H9 (cell line): ENCODE data around the gene CELA3B. TPM values are rescaled to one million over a fixed set of nuclear protein-coding genes. Genes with fewer than 3 reads are reported as not detected.

Experiments used
- DNase-seq: peaks from one replicate; pipeline ENCODE4 v3.0.0-alpha.2; 2017
- H2AFZ ChIP-seq: one replicate; pipeline ENCODE4 v1.6.1; 2013; ENCODE audit warnings: mild to moderate bottlenecking, low read length, control low read depth, moderate library complexity
- H2AK5ac ChIP-seq: 2 replicates; pipeline ENCODE4 v1.6.1; 2013; ENCODE audit warnings: low read length, control low read depth, mixed read lengths; ENCODE audit not compliant: insufficient read length
- H2BK120ac ChIP-seq: one replicate; pipeline ENCODE4 v1.6.1; 2013; ENCODE audit warnings: low read depth, mild to moderate bottlenecking, low read length, control low read depth, inconsistent platforms; ENCODE audit not compliant: poor library complexity, severe bottlenecking
- H2BK12ac ChIP-seq: 2 replicates; pipeline ENCODE4 v1.6.1; 2013; ENCODE audit warnings: low read length, control low read depth, mixed read lengths, low read depth; ENCODE audit not compliant: insufficient read length
- H2BK15ac ChIP-seq: 2 replicates; pipeline ENCODE4 v1.6.1; 2013; ENCODE audit warnings: low read depth, low read length, control low read depth
- H2BK20ac ChIP-seq: one replicate; pipeline ENCODE4 v1.6.1; 2013; ENCODE audit warnings: low read depth, mild to moderate bottlenecking, low read length, control low read depth, inconsistent platforms; ENCODE audit not compliant: poor library complexity, severe bottlenecking
- H2BK5ac ChIP-seq: 2 replicates; pipeline ENCODE4 v1.6.1; 2013; ENCODE audit warnings: low read length, control low read depth, mixed read lengths; ENCODE audit not compliant: insufficient read length
- H3K14ac ChIP-seq: 2 replicates; pipeline ENCODE4 v1.6.1; 2013; ENCODE audit warnings: low read length, control low read depth; ENCODE audit not compliant: insufficient read depth
- H3K18ac ChIP-seq: 2 replicates; pipeline ENCODE4 v1.6.1; 2013; ENCODE audit warnings: low read depth, mild to moderate bottlenecking, mixed read lengths, low read length, control low read depth; ENCODE audit not compliant: insufficient read length
- H3K23ac ChIP-seq: 2 replicates; pipeline ENCODE4 v1.6.1; 2013; ENCODE audit warnings: low read length, control low read depth, mixed read lengths, low read depth; ENCODE audit not compliant: insufficient read length
- H3K23me2 ChIP-seq: 2 replicates; pipeline ENCODE4 v1.6.1; 2013; ENCODE audit warnings: low read depth, mild to moderate bottlenecking, mixed read lengths, low read length, control low read depth; ENCODE audit not compliant: insufficient read length, poor library complexity, severe bottlenecking
- H3K27ac ChIP-seq: 2 replicates; pipeline ENCODE4 v1.5.1; 2013; ENCODE audit warnings: low read length, control low read depth, mixed read lengths, low read depth; ENCODE audit not compliant: insufficient read length
- H3K27me3 ChIP-seq: 2 replicates; pipeline ENCODE4 v1.6.1; 2013; ENCODE audit warnings: low read length, control low read depth, inconsistent platforms; ENCODE audit not compliant: insufficient read depth
- H3K4ac ChIP-seq: 2 replicates; pipeline ENCODE4 v1.6.1; 2013; ENCODE audit warnings: low read depth, mild to moderate bottlenecking, control low read depth, inconsistent platforms, low read length, moderate library complexity
- H3K4me1 ChIP-seq: 2 replicates; pipeline ENCODE4 v1.6.1; 2013; ENCODE audit warnings: low read length, control low read depth, inconsistent platforms; ENCODE audit not compliant: insufficient read depth
- H3K4me2 ChIP-seq: 2 replicates; pipeline ENCODE4 v1.6.1; 2013; ENCODE audit warnings: low read length, control low read depth, mixed read lengths; ENCODE audit not compliant: insufficient read length, insufficient read depth
- H3K56ac ChIP-seq: 2 replicates; pipeline ENCODE4 v1.6.1; 2013; ENCODE audit warnings: low read depth, mild to moderate bottlenecking, mixed read lengths, low read length, control low read depth; ENCODE audit not compliant: insufficient read length
- H3K79me1 ChIP-seq: 2 replicates; pipeline ENCODE4 v1.6.1; 2013; ENCODE audit warnings: low read depth, mild to moderate bottlenecking, moderate library complexity, low read length, control low read depth, inconsistent platforms; ENCODE audit not compliant: insufficient read depth, poor library complexity, severe bottlenecking
- H3K79me2 ChIP-seq: 2 replicates; pipeline ENCODE4 v1.6.1; 2013; ENCODE audit warnings: low read length, control low read depth, inconsistent platforms; ENCODE audit not compliant: insufficient read depth
- H3K9ac ChIP-seq: 2 replicates; pipeline ENCODE4 v1.6.1; 2013; ENCODE audit warnings: low read length, control low read depth, mixed read lengths; ENCODE audit not compliant: insufficient read length; ENCODE audit errors: extremely low read depth
- H3K9me3 ChIP-seq: one replicate; pipeline ENCODE4 v1.6.1; 2013; ENCODE audit warnings: low read depth, low read length, inconsistent platforms; ENCODE audit not compliant: control insufficient read depth
- H3T11ph ChIP-seq: one replicate; pipeline ENCODE4 v1.6.1; 2013; ENCODE audit warnings: mild to moderate bottlenecking, low read length, control low read depth, inconsistent platforms
- H4K20me1 ChIP-seq: one replicate; pipeline ENCODE4 v1.6.1; 2013; ENCODE audit not compliant: control insufficient read depth, insufficient read length, insufficient read depth
- H4K5ac ChIP-seq: 2 replicates; pipeline ENCODE4 v1.6.1; 2013; ENCODE audit warnings: low read depth, mild to moderate bottlenecking, mixed read lengths, low read length, control low read depth; ENCODE audit not compliant: insufficient read length
- H4K8ac ChIP-seq: replicated peaks from 2 replicates; pipeline ENCODE4 v1.6.1; 2013; ENCODE audit warnings: low read length, control low read depth, mixed read lengths, low read depth; ENCODE audit not compliant: insufficient read length
- H4K91ac ChIP-seq: 2 replicates; pipeline ENCODE4 v1.6.1; 2013; ENCODE audit warnings: low read depth, mild to moderate bottlenecking, moderate library complexity, mixed read lengths, low read length, control low read depth; ENCODE audit not compliant: insufficient read length
- H3K27ac Mint-ChIP-seq, 3 experiments: 2 replicates in 2 of 3; 3 replicates in 1 of 3; pipeline ENCODE4 v1.8.0; 2020 to 2021; ENCODE audit warnings: mixed read lengths in 3 of 3, mild to moderate bottlenecking in 1 of 3, moderate library complexity in 1 of 3
- H3K27me3 Mint-ChIP-seq: 2 replicates; pipeline ENCODE4 v1.8.0; 2021; ENCODE audit warnings: low read depth, mild to moderate bottlenecking, moderate library complexity, mixed read lengths
- H3K36me3 Mint-ChIP-seq, 3 experiments: 2 replicates in 2 of 3; 3 replicates in 1 of 3; pipeline ENCODE4 v1.8.0; 2020 to 2021; ENCODE audit warnings: low read depth in 3 of 3, mixed read lengths in 3 of 3; ENCODE audit not compliant: insufficient read depth in 1 of 3
- H3K4me1 Mint-ChIP-seq, 2 experiments: 2 replicates each; pipeline ENCODE4 v1.8.0; 2020; ENCODE audit warnings: mixed read lengths in 2 of 2
- H3K4me3 Mint-ChIP-seq, 2 experiments: 2 replicates in 1 of 2; 3 replicates in 1 of 2; pipeline ENCODE4 v1.8.0; 2020 to 2021; ENCODE audit warnings: mild to moderate bottlenecking in 2 of 2, mixed read lengths in 2 of 2, moderate library complexity in 1 of 2
- H3K9me3 Mint-ChIP-seq, 2 experiments: 2 replicates in 1 of 2; 3 replicates in 1 of 2; pipeline ENCODE4 v1.8.0; 2020; ENCODE audit warnings: mild to moderate bottlenecking in 2 of 2, mixed read lengths in 2 of 2, moderate library complexity in 1 of 2
- CTCF ChIP-seq: fragments of 200-600 bp; sonication (generic); conservative IDR thresholded peaks from 3 replicates; pipeline ENCODE4 v1.8.0; 2021; ENCODE audit warnings: antibody characterized with exemption, mild to moderate bottlenecking
- WGBS: extraction: QIAGEN DNeasy Blood & Tissue Kit; methylation state at CpG from one replicate; pipeline ENCODE4 v1.1.7; 2013; ENCODE audit warnings: missing lambda C conversion rate, low lambda C conversion rate, mixed read lengths; ENCODE audit not compliant: insufficient read length; ENCODE audit errors: extremely low coverage; 5-methylcytosine and 5-hydroxymethylcytosine counted together
- total RNA-seq: library from RNA; stranded (reverse); gene quantifications from 2 replicates; pipeline ENCODE4 v1.2.1, GENCODE V29; 2021

CELA3B gene
- total RNA-seq, 1 experiment from 2014 or later = not detected

GRCh38 chr1:21927533-21928237 lies 49.1 kb upstream of the CELA3B start:
- Histone ChIP-seq H3K4ac (no peak overlapping the region), H3K23ac (no peak overlapping the region), H4K20me1 (no peaks in the 10 kb centered on the region), H3K27ac (no peak overlapping the region), H4K91ac (no peak overlapping the region), H3K23me2 (no peaks in the 10 kb centered on the region), H3K9ac (no peak overlapping the region), H2BK20ac (no peak overlapping the region), H3K4me2 (no peak overlapping the region), H3K56ac (no peak overlapping the region), H3K79me2 (peaks cover 4% of the 10 kb centered on the region; the same call in 1 of the 2 replicates), H3K27me3 (no peaks in the 10 kb centered on the region), H3K4me1 (no peaks in the 10 kb centered on the region; the same call in 1 of the 2 replicates), H4K8ac (no peak overlapping the region), H2BK12ac (no peak overlapping the region), H2AK5ac (no peak overlapping the region), H3K18ac (no peak overlapping the region), H2BK5ac (no peak overlapping the region), H3T11ph (no peak overlapping the region), H3K9me3 (no peaks in the 10 kb centered on the region), H2BK120ac (no peak overlapping the region), H4K5ac (no peak overlapping the region), H2AFZ (no peak overlapping the region), H3K79me1 (peaks cover 3% of the 10 kb centered on the region), H3K14ac (no peak overlapping the region), H2BK15ac (no peak overlapping the region)
- no peak for TF ChIP-seq CTCF
- Mint-ChIP-seq H3K9me3 (no peaks in the 10 kb centered on the region), H3K4me1 (peaks cover 25 to 41% of the 10 kb centered on the region in 2 experiments), H3K36me3 (peaks cover 4 to 21% (median 10%) of the 10 kb centered on the region in 3 experiments; a peak in 6 of 7 replicates), H3K27me3 (no peaks in the 10 kb centered on the region; the same call in 1 of the 2 replicates), H3K4me3 (no peak overlapping the region), H3K27ac (no peak overlapping the region)
- no CpG with 5 or more reads among the region's 12 CpGs for WGBS
- no peak for DNase-seq
